ENCODE measurements around the gene RRAGB. TPM values are rescaled to one million over a fixed set of nuclear protein-coding genes. Genes with fewer than 3 reads are reported as not detected.
"Not testable (repeated sequence)": the region's sequence is repeated elsewhere in the genome, so short reads cannot be mapped to it uniquely, and the experiment has no call there.

RRAGB gene
- total RNA-seq, 1 donor: 4.6 TPM

- H3K9me3 ChIP-seq (ENCODE audit: low read depth, low read length): no peaks in the 10 kb centered on the region
- H3K4me1 ChIP-seq (ENCODE audit: insufficient read depth, low read length): no peaks in the 10 kb centered on the region
- no peak overlapping the region for H3K4me3 ChIP-seq (ENCODE audit: low read length)
- no peaks in the 10 kb centered on the region for H3K27me3 ChIP-seq (ENCODE audit: insufficient read depth, low read length)
These were observed 21.4 kb downstream of the RRAGB start for GRCh38 chrX:55738969-55739368.

- H3K4me1 ChIP-seq (ENCODE audit: insufficient read depth, low read length): no peaks in the 10 kb centered on the region
- H3K4me3 ChIP-seq (ENCODE audit: low read length): no peak overlapping the region
- H3K27me3 ChIP-seq (ENCODE audit: insufficient read depth, low read length): no peaks in the 10 kb centered on the region
- no peaks in the 10 kb centered on the region for H3K9me3 ChIP-seq (ENCODE audit: low read depth, low read length)
These were observed 25.1 kb downstream of the RRAGB start for GRCh38 chrX:55742649-55743048.

GRCh38 chrX:55748463-55748862 is 30.9 kb downstream of the RRAGB start:
- not testable (repeated sequence) for H3K4me3 ChIP-seq (ENCODE audit: low read length); H3K4me1 ChIP-seq (ENCODE audit: insufficient read depth, low read length); H3K9me3 ChIP-seq (ENCODE audit: low read depth, low read length); H3K27me3 ChIP-seq (ENCODE audit: insufficient read depth, low read length)

- Histone ChIP-seq H3K27me3 (ENCODE audit: insufficient read depth, low read length) (no peaks in the 10 kb centered on the region), H3K4me3 (ENCODE audit: low read length) (no peak overlapping the region), H3K9me3 (ENCODE audit: low read depth, low read length) (no peaks in the 10 kb centered on the region), H3K4me1 (ENCODE audit: insufficient read depth, low read length) (no peaks in the 10 kb centered on the region)
These were observed 32.7 kb downstream of the RRAGB start for GRCh38 chrX:55750256-55750655.

- Histone ChIP-seq H3K4me3 (ENCODE audit: low read length) (no peak overlapping the region), H3K4me1 (ENCODE audit: insufficient read depth, low read length) (no peaks in the 10 kb centered on the region), H3K27me3 (ENCODE audit: insufficient read depth, low read length) (no peaks in the 10 kb centered on the region), H3K9me3 (ENCODE audit: low read depth, low read length) (no peaks in the 10 kb centered on the region)
These were observed 37.3 kb downstream of the RRAGB start for GRCh38 chrX:55754861-55755294.

- H3K4me3 ChIP-seq (ENCODE audit: low read length): no peak overlapping the region
- no peaks in the 10 kb centered on the region for H3K27me3 ChIP-seq (ENCODE audit: insufficient read depth, low read length)
- no peaks in the 10 kb centered on the region for H3K4me1 ChIP-seq (ENCODE audit: insufficient read depth, low read length)
- H3K9me3 ChIP-seq (ENCODE audit: low read depth, low read length): no peaks in the 10 kb centered on the region
These were observed 40.5 kb downstream of the RRAGB start for GRCh38 chrX:55758033-55758432.

GRCh38 chrX:55759478-55759877 is 41.9 kb downstream of the RRAGB start:
- Histone ChIP-seq H3K9me3 (ENCODE audit: low read depth, low read length) (no peaks in the 10 kb centered on the region), H3K27me3 (ENCODE audit: insufficient read depth, low read length) (no peaks in the 10 kb centered on the region), H3K4me1 (ENCODE audit: insufficient read depth, low read length) (no peaks in the 10 kb centered on the region), H3K4me3 (ENCODE audit: low read length) (no peak overlapping the region)

GRCh38 chrX:55767100-55767499 is 49.6 kb downstream of the RRAGB start:
- Histone ChIP-seq H3K27me3 (ENCODE audit: insufficient read depth, low read length) (no peaks in the 10 kb centered on the region), H3K9me3 (ENCODE audit: low read depth, low read length) (no peaks in the 10 kb centered on the region), H3K4me1 (ENCODE audit: insufficient read depth, low read length) (no peaks in the 10 kb centered on the region), H3K4me3 (ENCODE audit: low read length) (no peak overlapping the region)

GRCh38 chrX:55774419-55774818 is 56.9 kb downstream of the RRAGB start:
- not testable (repeated sequence) for H3K9me3 ChIP-seq (ENCODE audit: low read depth, low read length); H3K27me3 ChIP-seq (ENCODE audit: insufficient read depth, low read length); H3K4me1 ChIP-seq (ENCODE audit: insufficient read depth, low read length); H3K4me3 ChIP-seq (ENCODE audit: low read length)

- H3K27me3 ChIP-seq (ENCODE audit: insufficient read depth, low read length): no peaks in the 10 kb centered on the region
- no peaks in the 10 kb centered on the region for H3K9me3 ChIP-seq (ENCODE audit: low read depth, low read length)
- no peaks in the 10 kb centered on the region for H3K4me1 ChIP-seq (ENCODE audit: insufficient read depth, low read length)
- no peak overlapping the region for H3K4me3 ChIP-seq (ENCODE audit: low read length)
These were observed 60.0 kb downstream of the RRAGB start for GRCh38 chrX:55777596-55777995.

- Histone ChIP-seq H3K4me3 (ENCODE audit: low read length) (no peak overlapping the region), H3K27me3 (ENCODE audit: insufficient read depth, low read length) (no peaks in the 10 kb centered on the region), H3K9me3 (ENCODE audit: low read depth, low read length) (no peaks in the 10 kb centered on the region), H3K4me1 (ENCODE audit: insufficient read depth, low read length) (no peaks in the 10 kb centered on the region)
These were observed 60.8 kb downstream of the RRAGB start for GRCh38 chrX:55778322-55778721.

GRCh38 chrX:55783723-55784122 is 66.2 kb downstream of the RRAGB start:
- Histone ChIP-seq H3K4me1 (ENCODE audit: insufficient read depth, low read length) (no peaks in the 10 kb centered on the region), H3K27me3 (ENCODE audit: insufficient read depth, low read length) (no peaks in the 10 kb centered on the region), H3K4me3 (ENCODE audit: low read length) (no peak overlapping the region), H3K9me3 (ENCODE audit: low read depth, low read length) (no peaks in the 10 kb centered on the region)

- no peaks in the 10 kb centered on the region for H3K4me1 ChIP-seq (ENCODE audit: insufficient read depth, low read length)
- H3K9me3 ChIP-seq (ENCODE audit: low read depth, low read length): no peaks in the 10 kb centered on the region
These were observed 69.5 kb downstream of the RRAGB start for GRCh38 chrX:55787063-55787462.

GRCh38 chrX:55787727-55788126 is 70.2 kb downstream of the RRAGB start:
- Histone ChIP-seq H3K9me3 (ENCODE audit: low read depth, low read length) (no peaks in the 10 kb centered on the region), H3K4me1 (ENCODE audit: insufficient read depth, low read length) (no peaks in the 10 kb centered on the region), H3K27me3 (ENCODE audit: insufficient read depth, low read length) (no peaks in the 10 kb centered on the region), H3K4me3 (ENCODE audit: low read length) (no peak overlapping the region)

More at GRCh38 chrX:55787063-55787462, 69.5 kb downstream of the RRAGB start:
- Histone ChIP-seq H3K4me3 (ENCODE audit: low read length) (no peak overlapping the region), H3K27me3 (ENCODE audit: insufficient read depth, low read length) (no peaks in the 10 kb centered on the region)

GRCh38 chrX:55794405-55794804 is 76.9 kb downstream of the RRAGB start:
- Histone ChIP-seq H3K4me1 (ENCODE audit: insufficient read depth, low read length) (no peaks in the 10 kb centered on the region), H3K9me3 (ENCODE audit: low read depth, low read length) (no peaks in the 10 kb centered on the region), H3K27me3 (ENCODE audit: insufficient read depth, low read length) (no peaks in the 10 kb centered on the region), H3K4me3 (ENCODE audit: low read length) (no peak overlapping the region)

- H3K4me1 ChIP-seq (ENCODE audit: insufficient read depth, low read length): no peaks in the 10 kb centered on the region
- no peaks in the 10 kb centered on the region for H3K27me3 ChIP-seq (ENCODE audit: insufficient read depth, low read length)
- H3K9me3 ChIP-seq (ENCODE audit: low read depth, low read length): no peaks in the 10 kb centered on the region
- H3K4me3 ChIP-seq (ENCODE audit: low read length): no peak overlapping the region
These were observed 78.9 kb downstream of the RRAGB start for GRCh38 chrX:55796496-55796895.

- H3K4me3 ChIP-seq (ENCODE audit: low read length): no peak overlapping the region
- H3K9me3 ChIP-seq (ENCODE audit: low read depth, low read length): no peaks in the 10 kb centered on the region
- no peaks in the 10 kb centered on the region for H3K4me1 ChIP-seq (ENCODE audit: insufficient read depth, low read length)
- H3K27me3 ChIP-seq (ENCODE audit: insufficient read depth, low read length): no peaks in the 10 kb centered on the region
These were observed 84.3 kb downstream of the RRAGB start for GRCh38 chrX:55801811-55802210.

Measured in mononuclear cell (primary cell).